H9 (cell line): Measurements from ENCODE around the gene DOCK2. TPM values are rescaled to one million over a fixed set of nuclear protein-coding genes. Genes with fewer than 3 reads are reported as not detected.

ENCODE experiments used
- DNase-seq: peaks from one replicate; pipeline ENCODE4 v3.0.0-alpha.2; 2017
- H2AFZ ChIP-seq: one replicate; pipeline ENCODE4 v1.6.1; 2013; ENCODE audit warnings: mild to moderate bottlenecking, low read length, control low read depth, moderate library complexity
- H2AK5ac ChIP-seq: 2 replicates; pipeline ENCODE4 v1.6.1; 2013; ENCODE audit warnings: low read length, control low read depth, mixed read lengths; ENCODE audit not compliant: insufficient read length
- H2BK120ac ChIP-seq: one replicate; pipeline ENCODE4 v1.6.1; 2013; ENCODE audit warnings: low read depth, mild to moderate bottlenecking, low read length, control low read depth, inconsistent platforms; ENCODE audit not compliant: poor library complexity, severe bottlenecking
- H2BK12ac ChIP-seq: 2 replicates; pipeline ENCODE4 v1.6.1; 2013; ENCODE audit warnings: low read length, control low read depth, mixed read lengths, low read depth; ENCODE audit not compliant: insufficient read length
- H2BK15ac ChIP-seq: 2 replicates; pipeline ENCODE4 v1.6.1; 2013; ENCODE audit warnings: low read depth, low read length, control low read depth
- H2BK20ac ChIP-seq: one replicate; pipeline ENCODE4 v1.6.1; 2013; ENCODE audit warnings: low read depth, mild to moderate bottlenecking, low read length, control low read depth, inconsistent platforms; ENCODE audit not compliant: poor library complexity, severe bottlenecking
- H2BK5ac ChIP-seq: 2 replicates; pipeline ENCODE4 v1.6.1; 2013; ENCODE audit warnings: low read length, control low read depth, mixed read lengths; ENCODE audit not compliant: insufficient read length
- H3K14ac ChIP-seq: 2 replicates; pipeline ENCODE4 v1.6.1; 2013; ENCODE audit warnings: low read length, control low read depth; ENCODE audit not compliant: insufficient read depth
- H3K18ac ChIP-seq: 2 replicates; pipeline ENCODE4 v1.6.1; 2013; ENCODE audit warnings: low read depth, mild to moderate bottlenecking, mixed read lengths, low read length, control low read depth; ENCODE audit not compliant: insufficient read length
- H3K23ac ChIP-seq: 2 replicates; pipeline ENCODE4 v1.6.1; 2013; ENCODE audit warnings: low read length, control low read depth, mixed read lengths, low read depth; ENCODE audit not compliant: insufficient read length
- H3K23me2 ChIP-seq: 2 replicates; pipeline ENCODE4 v1.6.1; 2013; ENCODE audit warnings: low read depth, mild to moderate bottlenecking, mixed read lengths, low read length, control low read depth; ENCODE audit not compliant: insufficient read length, poor library complexity, severe bottlenecking
- H3K27ac ChIP-seq: 2 replicates; pipeline ENCODE4 v1.5.1; 2013; ENCODE audit warnings: low read length, control low read depth, mixed read lengths, low read depth; ENCODE audit not compliant: insufficient read length
- H3K27me3 ChIP-seq: 2 replicates; pipeline ENCODE4 v1.6.1; 2013; ENCODE audit warnings: low read length, control low read depth, inconsistent platforms; ENCODE audit not compliant: insufficient read depth
- H3K4ac ChIP-seq: 2 replicates; pipeline ENCODE4 v1.6.1; 2013; ENCODE audit warnings: low read depth, mild to moderate bottlenecking, control low read depth, inconsistent platforms, low read length, moderate library complexity
- H3K4me1 ChIP-seq: 2 replicates; pipeline ENCODE4 v1.6.1; 2013; ENCODE audit warnings: low read length, control low read depth, inconsistent platforms; ENCODE audit not compliant: insufficient read depth
- H3K4me2 ChIP-seq: 2 replicates; pipeline ENCODE4 v1.6.1; 2013; ENCODE audit warnings: low read length, control low read depth, mixed read lengths; ENCODE audit not compliant: insufficient read length, insufficient read depth
- H3K56ac ChIP-seq: 2 replicates; pipeline ENCODE4 v1.6.1; 2013; ENCODE audit warnings: low read depth, mild to moderate bottlenecking, mixed read lengths, low read length, control low read depth; ENCODE audit not compliant: insufficient read length
- H3K79me1 ChIP-seq: 2 replicates; pipeline ENCODE4 v1.6.1; 2013; ENCODE audit warnings: low read depth, mild to moderate bottlenecking, moderate library complexity, low read length, control low read depth, inconsistent platforms; ENCODE audit not compliant: insufficient read depth, poor library complexity, severe bottlenecking
- H3K79me2 ChIP-seq: 2 replicates; pipeline ENCODE4 v1.6.1; 2013; ENCODE audit warnings: low read length, control low read depth, inconsistent platforms; ENCODE audit not compliant: insufficient read depth
- H3K9ac ChIP-seq: 2 replicates; pipeline ENCODE4 v1.6.1; 2013; ENCODE audit warnings: low read length, control low read depth, mixed read lengths; ENCODE audit not compliant: insufficient read length; ENCODE audit errors: extremely low read depth
- H3K9me3 ChIP-seq: one replicate; pipeline ENCODE4 v1.6.1; 2013; ENCODE audit warnings: low read depth, low read length, inconsistent platforms; ENCODE audit not compliant: control insufficient read depth
- H3T11ph ChIP-seq: one replicate; pipeline ENCODE4 v1.6.1; 2013; ENCODE audit warnings: mild to moderate bottlenecking, low read length, control low read depth, inconsistent platforms
- H4K20me1 ChIP-seq: one replicate; pipeline ENCODE4 v1.6.1; 2013; ENCODE audit not compliant: control insufficient read depth, insufficient read length, insufficient read depth
- H4K5ac ChIP-seq: 2 replicates; pipeline ENCODE4 v1.6.1; 2013; ENCODE audit warnings: low read depth, mild to moderate bottlenecking, mixed read lengths, low read length, control low read depth; ENCODE audit not compliant: insufficient read length
- H4K8ac ChIP-seq: replicated peaks from 2 replicates; pipeline ENCODE4 v1.6.1; 2013; ENCODE audit warnings: low read length, control low read depth, mixed read lengths, low read depth; ENCODE audit not compliant: insufficient read length
- H4K91ac ChIP-seq: 2 replicates; pipeline ENCODE4 v1.6.1; 2013; ENCODE audit warnings: low read depth, mild to moderate bottlenecking, moderate library complexity, mixed read lengths, low read length, control low read depth; ENCODE audit not compliant: insufficient read length
- H3K27ac Mint-ChIP-seq, 3 experiments: 2 replicates in 2 of 3; 3 replicates in 1 of 3; pipeline ENCODE4 v1.8.0; 2020 to 2021; ENCODE audit warnings: mixed read lengths in 3 of 3, mild to moderate bottlenecking in 1 of 3, moderate library complexity in 1 of 3
- H3K27me3 Mint-ChIP-seq: 2 replicates; pipeline ENCODE4 v1.8.0; 2021; ENCODE audit warnings: low read depth, mild to moderate bottlenecking, moderate library complexity, mixed read lengths
- H3K36me3 Mint-ChIP-seq, 3 experiments: 2 replicates in 2 of 3; 3 replicates in 1 of 3; pipeline ENCODE4 v1.8.0; 2020 to 2021; ENCODE audit warnings: low read depth in 3 of 3, mixed read lengths in 3 of 3; ENCODE audit not compliant: insufficient read depth in 1 of 3
- H3K4me1 Mint-ChIP-seq, 2 experiments: 2 replicates each; pipeline ENCODE4 v1.8.0; 2020; ENCODE audit warnings: mixed read lengths in 2 of 2
- H3K4me3 Mint-ChIP-seq, 2 experiments: 2 replicates in 1 of 2; 3 replicates in 1 of 2; pipeline ENCODE4 v1.8.0; 2020 to 2021; ENCODE audit warnings: mild to moderate bottlenecking in 2 of 2, mixed read lengths in 2 of 2, moderate library complexity in 1 of 2
- H3K9me3 Mint-ChIP-seq, 2 experiments: 2 replicates in 1 of 2; 3 replicates in 1 of 2; pipeline ENCODE4 v1.8.0; 2020; ENCODE audit warnings: mild to moderate bottlenecking in 2 of 2, mixed read lengths in 2 of 2, moderate library complexity in 1 of 2
- WGBS: extraction: QIAGEN DNeasy Blood & Tissue Kit; methylation state at CpG from one replicate; pipeline ENCODE4 v1.1.7; 2013; ENCODE audit warnings: missing lambda C conversion rate, low lambda C conversion rate, mixed read lengths; ENCODE audit not compliant: insufficient read length; ENCODE audit errors: extremely low coverage; 5-methylcytosine and 5-hydroxymethylcytosine counted together
- total RNA-seq: library from RNA; stranded (reverse); gene quantifications from 2 replicates; pipeline ENCODE4 v1.2.1, GENCODE V29; 2021
- TF ChIP-seq, protein P1 (sequence below): fragments of 200-600 bp; sonication (generic); conservative IDR thresholded peaks from 3 replicates; pipeline ENCODE4 v1.8.0; 2021; ENCODE audit warnings: antibody characterized with exemption, mild to moderate bottlenecking

The DOCK2 gene
- total RNA-seq, 1 experiment from 2014 or later = 7.8 TPM

- Mint-ChIP-seq H3K4me1 (peaks cover 0 to 8% of the 10 kb centered on the region in 2 experiments; a peak in 2 of 4 replicates), H3K9me3 (no peaks in the 10 kb centered on the region; a peak in 1 of 5 replicates), H3K27ac (no peak overlapping the region), H3K4me3 (no peak overlapping the region), H3K27me3 (peaks cover 1% of the 10 kb centered on the region; the same call in 1 of the 2 replicates), H3K36me3 (peaks cover 0 to 7% (median 1%) of the 10 kb centered on the region in 3 experiments; a peak in 2 of 7 replicates)
- TF ChIP-seq, protein P1, sequence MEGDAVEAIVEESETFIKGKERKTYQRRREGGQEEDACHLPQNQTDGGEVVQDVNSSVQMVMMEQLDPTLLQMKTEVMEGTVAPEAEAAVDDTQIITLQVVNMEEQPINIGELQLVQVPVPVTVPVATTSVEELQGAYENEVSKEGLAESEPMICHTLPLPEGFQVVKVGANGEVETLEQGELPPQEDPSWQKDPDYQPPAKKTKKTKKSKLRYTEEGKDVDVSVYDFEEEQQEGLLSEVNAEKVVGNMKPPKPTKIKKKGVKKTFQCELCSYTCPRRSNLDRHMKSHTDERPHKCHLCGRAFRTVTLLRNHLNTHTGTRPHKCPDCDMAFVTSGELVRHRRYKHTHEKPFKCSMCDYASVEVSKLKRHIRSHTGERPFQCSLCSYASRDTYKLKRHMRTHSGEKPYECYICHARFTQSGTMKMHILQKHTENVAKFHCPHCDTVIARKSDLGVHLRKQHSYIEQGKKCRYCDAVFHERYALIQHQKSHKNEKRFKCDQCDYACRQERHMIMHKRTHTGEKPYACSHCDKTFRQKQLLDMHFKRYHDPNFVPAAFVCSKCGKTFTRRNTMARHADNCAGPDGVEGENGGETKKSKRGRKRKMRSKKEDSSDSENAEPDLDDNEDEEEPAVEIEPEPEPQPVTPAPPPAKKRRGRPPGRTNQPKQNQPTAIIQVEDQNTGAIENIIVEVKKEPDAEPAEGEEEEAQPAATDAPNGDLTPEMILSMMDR = no peak
- H3K79me2 ChIP-seq = no peaks in the 10 kb centered on the region
- no peak overlapping the region for H3K27ac ChIP-seq
- H3K14ac ChIP-seq = no peak overlapping the region
- H3K56ac ChIP-seq = no peak overlapping the region
- no peak overlapping the region for H3T11ph ChIP-seq
- H2AK5ac ChIP-seq = no peak overlapping the region
- no peaks in the 10 kb centered on the region for H3K4me1 ChIP-seq
- H2BK15ac ChIP-seq = no peak overlapping the region
- no peaks in the 10 kb centered on the region for H3K23me2 ChIP-seq
- H3K79me1 ChIP-seq = no peaks in the 10 kb centered on the region
- no peak overlapping the region for H4K8ac ChIP-seq
- H2BK20ac ChIP-seq = no peak overlapping the region
- no peaks in the 10 kb centered on the region for H4K20me1 ChIP-seq
- no peak overlapping the region for H3K18ac ChIP-seq
- H2BK12ac ChIP-seq = no peak overlapping the region
- no peak overlapping the region for H2BK5ac ChIP-seq
- H3K27me3 ChIP-seq = no peaks in the 10 kb centered on the region
- no peak overlapping the region for H3K4me2 ChIP-seq
- no peak overlapping the region for H4K5ac ChIP-seq
- no peak overlapping the region for H3K23ac ChIP-seq
- no peak overlapping the region for H2BK120ac ChIP-seq
- H3K9ac ChIP-seq = no peak overlapping the region
- DNase-seq = no peak
- no peak overlapping the region for H2AFZ ChIP-seq
- no peak overlapping the region for H4K91ac ChIP-seq
- no peaks in the 10 kb centered on the region for H3K9me3 ChIP-seq
- WGBS = no CpG with 5 or more reads among the region's 1 CpG
- H3K4ac ChIP-seq = no peak overlapping the region
These were observed 79.2 kb downstream of the DOCK2 start for GRCh38 chr5:169716287-169716686.
